HG02571 (cell line): ENCODE results near the gene OR6K2.

ENCODE experiments used
- ATAC-seq: cut with Tn5 transposase; IDR thresholded peaks from one replicate; pipeline ENCODE4 v1.9.1; 2021; ENCODE audit warnings: mild to moderate bottlenecking, moderate library complexity; ENCODE audit not compliant: unreplicated experiment

OR6K2 gene

DNA sequence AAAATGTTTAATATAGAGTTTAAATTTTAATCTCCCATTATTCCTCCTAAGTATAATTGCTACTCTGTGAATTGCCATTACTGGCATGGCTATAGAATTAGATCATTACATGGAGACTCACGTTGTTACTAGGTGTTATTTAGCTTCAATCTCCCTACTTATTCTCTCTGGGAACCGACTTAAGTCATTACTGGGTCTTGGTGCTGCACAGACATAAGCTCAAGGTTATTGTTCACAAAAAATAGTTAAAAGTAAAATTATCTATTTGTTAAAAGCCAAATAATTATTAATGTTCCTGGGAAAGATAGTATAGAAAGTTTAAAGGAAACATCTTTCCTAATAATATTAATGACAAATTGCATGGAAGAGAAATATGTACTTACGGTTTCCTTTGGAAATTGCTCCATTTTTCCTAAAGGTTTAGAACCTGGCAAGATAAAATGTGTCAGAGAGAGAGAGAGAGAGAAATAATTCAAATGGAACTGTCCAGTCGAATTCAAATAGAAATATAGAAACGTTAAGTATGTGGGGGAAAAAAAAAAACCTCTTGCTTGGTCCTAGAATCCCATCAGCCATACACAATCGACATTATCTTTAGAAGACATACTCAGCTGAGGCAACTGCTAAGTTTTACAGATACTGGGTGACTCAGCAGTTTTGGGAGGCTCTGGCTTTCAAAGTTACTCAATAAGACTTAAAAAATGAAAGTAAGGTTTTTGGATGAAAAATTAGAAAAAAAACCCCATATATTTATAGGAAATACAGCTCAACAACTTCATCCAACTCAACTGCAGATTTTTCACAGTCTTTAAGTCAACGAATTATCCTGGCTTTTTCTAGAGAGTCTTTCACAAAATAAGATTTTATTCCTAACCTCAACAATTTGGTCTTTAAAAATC lies 14.1 kb downstream of the OR6K2 start, which contains the start of gene SPTA1:
SPTA1 (minus strand) TSS at position 605 of the 899 bp plus-strand sequence; CDS start at position 407, 198 bp downstream.
- ATAC-seq, result no peak

DNA sequence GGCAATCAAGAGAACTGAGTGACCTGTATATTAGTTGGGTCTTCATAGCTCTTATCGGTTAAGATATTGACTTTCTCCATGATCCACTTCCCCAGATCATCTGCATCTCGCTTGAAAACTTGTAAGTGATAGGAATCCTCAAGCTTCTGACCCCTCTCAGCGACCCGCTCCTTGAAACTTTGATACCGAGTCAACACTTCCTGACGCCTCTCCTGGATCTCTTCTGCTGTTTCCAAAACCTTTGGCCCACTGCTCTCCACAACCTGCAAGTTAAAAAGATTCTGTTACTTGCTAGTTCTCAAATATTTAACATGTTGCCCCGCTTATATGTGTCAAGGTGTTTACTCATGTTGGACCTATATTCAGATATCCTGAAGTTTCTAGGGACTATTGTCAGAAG lies 15.4 kb downstream of the OR6K2 start:
- ATAC-seq, result no peak

DNA sequence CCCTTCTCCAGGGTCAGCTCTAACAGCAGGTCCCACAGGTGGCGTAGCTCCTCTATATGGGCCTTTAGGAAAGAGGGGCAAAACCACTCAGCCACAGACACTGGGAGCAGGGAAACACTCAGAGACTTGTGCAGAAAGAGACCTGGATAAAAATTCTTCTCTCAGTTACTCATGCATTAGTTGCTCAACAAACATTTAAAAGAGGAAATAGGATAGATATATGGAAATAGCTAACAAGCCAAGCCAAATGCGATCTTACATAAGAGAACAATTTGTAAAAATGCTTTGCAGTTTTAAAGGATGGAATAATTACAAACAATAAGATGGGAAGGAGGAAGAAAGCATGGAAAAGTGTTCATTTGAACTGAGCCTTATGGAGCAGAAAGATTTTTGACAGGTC lies 18.8 kb downstream of the OR6K2 start:
- ATAC-seq, result no peak

DNA sequence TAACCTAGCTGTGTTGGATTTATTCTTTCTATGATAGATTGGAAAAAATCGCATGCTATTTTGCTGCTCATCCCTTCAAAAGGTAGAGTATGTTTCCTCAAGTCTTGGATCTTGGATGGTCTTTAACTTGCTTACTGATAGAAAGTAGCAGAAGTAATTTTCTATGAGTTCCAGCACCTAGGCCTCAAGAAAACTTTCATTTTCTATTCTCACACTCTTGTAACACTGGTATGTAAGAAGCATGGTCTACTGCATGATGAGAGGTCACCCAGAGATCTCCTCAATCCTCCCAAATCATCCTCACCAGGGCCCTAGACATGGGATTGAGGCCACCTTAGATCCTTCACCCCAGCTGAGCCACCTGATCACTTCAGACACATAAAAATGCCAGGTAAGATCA lies 21.2 kb downstream of the OR6K2 start:
- no peak for ATAC-seq

DNA sequence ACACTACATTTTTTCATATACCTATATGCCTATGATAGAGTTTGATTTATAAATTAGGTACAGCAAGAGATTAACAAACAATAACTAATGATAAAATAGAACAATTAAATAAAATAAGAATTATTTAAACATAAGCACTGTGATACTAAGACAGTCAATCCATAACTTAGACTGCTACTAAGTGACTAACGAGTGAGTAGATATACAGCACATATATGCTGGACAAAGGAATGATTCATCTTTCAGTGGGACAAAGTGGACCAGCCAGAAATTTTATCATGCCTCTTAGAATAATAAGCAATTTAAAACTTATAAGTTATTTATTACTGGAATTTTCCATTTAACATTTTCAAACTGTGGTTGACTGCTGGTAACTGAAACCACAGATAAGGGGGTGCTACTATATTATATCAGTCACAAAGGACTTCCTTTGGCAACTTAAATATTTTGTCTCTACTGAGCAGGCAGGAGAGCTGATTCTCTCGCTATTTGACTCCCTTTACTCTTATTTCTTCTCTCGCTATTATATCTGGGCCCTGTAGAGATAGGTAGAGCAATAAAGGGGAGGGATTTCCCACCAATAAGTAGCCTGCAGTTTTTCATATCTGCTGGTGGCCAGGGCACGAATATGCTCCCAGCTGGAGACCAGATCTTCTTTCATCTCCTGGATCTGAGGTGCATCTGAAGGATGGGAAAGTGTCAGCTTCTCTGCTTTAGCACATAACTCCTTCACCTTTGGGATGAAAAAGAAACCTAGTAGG lies 24.7 kb downstream of the OR6K2 start:
- ATAC-seq, result no peak

DNA sequence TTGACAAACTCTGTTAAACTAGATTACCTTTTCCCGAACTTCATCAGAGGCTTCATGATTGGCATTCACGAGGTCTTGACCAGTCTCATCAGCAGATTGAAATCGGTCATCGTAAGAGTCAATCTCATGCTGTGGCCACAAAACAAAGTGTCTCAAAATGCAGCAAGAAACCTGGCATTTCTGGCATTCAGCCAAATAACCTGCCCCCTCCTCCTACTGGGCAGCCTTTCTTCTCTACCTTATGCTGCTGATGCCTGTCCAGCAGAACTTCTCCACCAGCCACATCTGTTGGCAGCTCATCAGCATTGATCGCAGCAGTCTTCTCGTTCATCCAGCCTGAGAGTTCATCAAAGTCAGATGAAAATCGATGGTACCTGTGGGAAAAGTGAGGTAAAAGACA lies 26.1 kb downstream of the OR6K2 start:
- ATAC-seq, result no peak

DNA sequence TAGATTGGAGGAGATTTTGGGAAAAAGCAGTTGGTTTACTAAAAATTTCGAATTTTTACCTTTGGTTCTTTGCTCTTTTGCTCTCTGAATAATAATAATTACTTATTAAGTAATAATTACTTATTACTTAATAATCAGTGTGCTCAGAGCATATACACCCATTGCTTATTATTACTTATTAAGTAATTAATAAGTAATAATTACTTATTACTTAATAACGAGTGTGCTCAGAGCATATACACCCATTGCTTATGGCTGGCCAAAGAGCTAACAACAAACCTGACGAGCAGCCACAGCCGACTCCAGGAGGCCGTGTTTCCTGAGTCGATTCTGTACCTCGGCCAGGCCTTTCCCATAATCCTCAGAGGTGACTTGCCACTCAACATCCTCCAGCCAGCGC lies 34.4 kb downstream of the OR6K2 start:
- no peak for ATAC-seq

DNA sequence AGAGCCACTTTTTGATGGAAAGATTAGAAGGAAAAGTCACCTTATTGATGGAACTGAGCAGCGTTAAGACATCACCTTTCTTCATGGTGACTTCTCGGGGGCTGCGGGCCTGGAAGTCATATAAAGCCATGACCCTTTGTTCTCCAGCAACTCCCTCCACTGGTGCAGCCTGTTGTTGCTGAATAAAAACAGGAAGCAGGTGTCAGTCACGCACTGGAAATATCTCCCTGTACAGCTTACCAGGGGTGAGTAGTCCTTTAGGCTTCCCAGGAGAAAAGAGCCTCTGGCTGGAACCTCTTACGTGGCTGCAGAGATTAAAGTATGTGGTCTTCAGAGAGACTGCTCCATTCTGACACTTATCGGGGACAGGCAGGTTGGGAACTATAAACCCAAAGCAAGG lies 45.9 kb downstream of the OR6K2 start:
- no peak for ATAC-seq

DNA sequence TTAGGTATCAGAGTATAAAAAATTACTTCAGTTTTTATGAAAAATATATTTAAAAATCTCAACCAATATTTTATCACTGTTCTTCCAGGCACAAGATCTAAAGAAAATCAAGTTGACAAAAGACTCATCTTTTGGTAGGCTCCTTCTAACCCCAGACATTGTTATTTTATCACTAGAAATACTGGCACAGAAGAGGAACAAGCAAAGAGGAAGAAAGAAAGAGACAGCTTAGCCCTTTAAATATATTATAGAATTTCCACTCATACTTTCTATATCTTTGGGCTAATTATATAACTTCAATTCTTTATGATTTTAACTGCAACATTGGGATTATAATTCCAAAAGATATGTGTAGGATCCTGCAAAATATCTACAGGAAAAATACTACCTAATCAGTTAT lies 46.4 kb downstream of the OR6K2 start:
- ATAC-seq, result no peak

DNA sequence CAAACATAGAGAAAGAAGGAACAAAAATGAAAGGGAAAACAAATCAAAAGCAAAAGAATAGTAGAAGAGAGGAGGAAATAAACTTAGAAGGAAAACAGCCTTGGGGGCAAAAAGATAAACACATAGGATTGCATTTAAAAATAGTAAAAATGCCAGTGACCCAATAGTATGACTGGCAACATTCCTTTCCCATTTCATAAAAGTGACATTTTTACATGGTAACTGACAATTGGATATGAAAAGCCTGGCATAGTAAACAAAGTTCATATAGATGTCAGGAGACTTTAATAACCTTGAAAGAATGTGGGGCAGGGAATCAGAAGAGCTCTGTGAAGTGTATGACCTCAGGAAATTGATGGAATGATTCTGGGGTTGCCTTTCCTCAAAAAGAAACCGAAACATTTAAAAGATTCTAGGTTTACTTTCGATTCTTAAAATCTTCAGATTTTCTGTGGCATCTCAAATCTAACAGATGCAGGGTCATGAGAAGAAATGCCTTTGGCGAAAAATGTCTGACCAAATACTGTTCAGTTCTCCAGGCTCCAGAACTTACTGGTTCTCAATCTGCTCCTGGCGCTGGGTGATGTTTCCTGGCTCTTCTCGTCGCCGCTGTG lies 47.6 kb downstream of the OR6K2 start:
- ATAC-seq, result no peak
